HEK293 (cell line): ENCODE data around the gene MARK2.
A peak's percentile ranks its signal among the peaks of the same experiment; 100 is the strongest.

Source experiments
- CTCF ChIA-PET: fragments of 350-600 bp; formaldehyde crosslinking; extraction: SDS; loops from one replicate; lab custom pipeline; 2021; ENCODE audit warnings: antibody characterized with exemption; lab: Yijun Ruan, JAX
- POLR2A ChIA-PET: fragments of 300-600 bp; formaldehyde crosslinking; extraction: SDS; loops from one replicate; lab custom pipeline; 2020; ENCODE audit warnings: antibody characterized with exemption, inconsistent platforms; lab: Yijun Ruan, JAX
- H3K27ac ChIP-seq: fragments of 200-500 bp; sonication (Bioruptor generic); 2 replicates; pipeline ENCODE4 v1.5.1; 2014; ENCODE audit warnings: low read depth, low read length, control low read depth, inconsistent platforms; ENCODE audit errors: extremely low read depth
- H3K36me3 ChIP-seq, 2 experiments: fragments of 200-500 bp in 1 of 2; sonication (Bioruptor generic) in 1 of 2; 1 replicate in 1 of 2; 2 replicates in 1 of 2; pipeline ENCODE4 v1.5.1; 2014 to 2017; ENCODE audit warnings: inconsistent platforms in 2 of 2, low read length in 2 of 2; ENCODE audit not compliant: control insufficient read depth in 2 of 2, insufficient read depth in 1 of 2
- H3K4me1 ChIP-seq: fragments of 200-500 bp; sonication (Bioruptor generic); 2 replicates; pipeline ENCODE4 v1.5.1; 2014; ENCODE audit warnings: mild to moderate bottlenecking, low read length, inconsistent platforms; ENCODE audit not compliant: control insufficient read depth, insufficient read depth
- H3K4me3 ChIP-seq: 2 replicates; pipeline ENCODE4 v1.5.1; 2011; ENCODE audit warnings: low read depth, mild to moderate bottlenecking, control low read depth, low read length, moderate library complexity
- H3K9me3 ChIP-seq: fragments of 200-500 bp; sonication (Bioruptor generic); 2 replicates; pipeline ENCODE4 v1.5.1; 2014; ENCODE audit warnings: low read depth, low read length, inconsistent platforms; ENCODE audit not compliant: control insufficient read depth, insufficient read depth
- EGR2 ChIP-seq: fragments of 450-650 bp; formaldehyde crosslinking; IDR thresholded peaks from 2 replicates; pipeline ENCODE4 v1.5.1; 2016; ENCODE audit warnings: low read depth, missing biosample characterization, missing genetic modification characterization
- GLIS1 ChIP-seq: fragments of 450-650 bp; formaldehyde crosslinking; IDR thresholded peaks from 2 replicates; pipeline ENCODE4 v1.5.1; 2016; ENCODE audit warnings: missing biosample characterization, missing genetic modification characterization
- GLIS2 ChIP-seq: fragments of 450-650 bp; formaldehyde crosslinking; IDR thresholded peaks from 2 replicates; pipeline ENCODE4 v1.5.1; 2016; ENCODE audit warnings: missing biosample characterization, missing genetic modification characterization
- HOXA7 ChIP-seq: sonication (generic); formaldehyde crosslinking; IDR thresholded peaks from 2 replicates; pipeline ENCODE4 v1.8.1; 2022; ENCODE audit warnings: missing genetic modification reagents, borderline replicate concordance
- IKZF3 ChIP-seq: fragments of 450-650 bp; IDR thresholded peaks from 2 replicates; pipeline ENCODE4 v1.5.0; 2018; ENCODE audit warnings: missing biosample characterization, mild to moderate bottlenecking, missing genetic modification characterization, moderate library complexity
- KLF8 ChIP-seq: fragments of 450-650 bp; formaldehyde crosslinking; IDR thresholded peaks from 2 replicates; pipeline ENCODE4 v1.5.1; 2016; ENCODE audit warnings: missing biosample characterization, missing genetic modification characterization
- KLF9 ChIP-seq: fragments of 450-650 bp; formaldehyde crosslinking; IDR thresholded peaks from 2 replicates; pipeline ENCODE4 v1.5.1; 2016; ENCODE audit warnings: missing biosample characterization, missing genetic modification characterization, low read depth
- PATZ1 ChIP-seq: fragments of 450-650 bp; formaldehyde crosslinking; IDR thresholded peaks from 2 replicates; pipeline ENCODE4 v1.5.1; 2016; ENCODE audit warnings: missing biosample characterization, missing genetic modification characterization
- SP2 ChIP-seq: fragments of 450-650 bp; formaldehyde crosslinking; IDR thresholded peaks from 2 replicates; pipeline ENCODE4 v1.5.1; 2016; ENCODE audit warnings: missing biosample characterization, missing genetic modification characterization
- ZBTB20 ChIP-seq: fragments of 450-650 bp; formaldehyde crosslinking; IDR thresholded peaks from 2 replicates; pipeline ENCODE4 v1.5.1; 2016; ENCODE audit warnings: missing biosample characterization, missing genetic modification characterization
- ZBTB7A ChIP-seq: fragments of 450-650 bp; formaldehyde crosslinking; IDR thresholded peaks from 2 replicates; pipeline ENCODE4 v1.5.1; 2016; ENCODE audit warnings: low read depth, missing biosample characterization, missing genetic modification characterization
- ZIC2 ChIP-seq: fragments of 450-650 bp; formaldehyde crosslinking; IDR thresholded peaks from 2 replicates; pipeline ENCODE4 v1.5.1; 2016; ENCODE audit warnings: missing biosample characterization, missing genetic modification characterization
- ZNF114 ChIP-seq: fragments of 450-650 bp; formaldehyde crosslinking; IDR thresholded peaks from 2 replicates; pipeline ENCODE4 v1.5.0; 2017; ENCODE audit warnings: missing biosample characterization, missing genetic modification characterization
- ZNF266 ChIP-seq: fragments of 450-650 bp; formaldehyde crosslinking; IDR thresholded peaks from 2 replicates; pipeline ENCODE4 v1.5.1; 2016; ENCODE audit warnings: missing biosample characterization, missing genetic modification characterization, low read depth
- ZNF292 ChIP-seq: fragments of 450-650 bp; formaldehyde crosslinking; IDR thresholded peaks from 2 replicates; pipeline ENCODE4 v1.5.1; 2016; ENCODE audit warnings: low read depth, missing biosample characterization, missing genetic modification characterization, borderline replicate concordance
- ZNF501 ChIP-seq: fragments of 450-650 bp; formaldehyde crosslinking; IDR thresholded peaks from 2 replicates; pipeline ENCODE4 v1.5.1; 2016; ENCODE audit warnings: missing biosample characterization, missing genetic modification characterization
- ZNF513 ChIP-seq: fragments of 450-650 bp; IDR thresholded peaks from 2 replicates; pipeline ENCODE4 v1.5.1; 2018; ENCODE audit warnings: missing biosample characterization, missing genetic modification characterization
- ZNF555 ChIP-seq: fragments of 450-650 bp; formaldehyde crosslinking; conservative IDR thresholded peaks from 2 replicates; pipeline ENCODE4 v1.5.1; 2017; ENCODE audit warnings: missing biosample characterization, mild to moderate bottlenecking, missing genetic modification characterization, inconsistent platforms
- ZNF596 ChIP-seq: fragments of 450-650 bp; IDR thresholded peaks from 2 replicates; pipeline ENCODE4 v1.5.0; 2018; ENCODE audit warnings: missing biosample characterization, mild to moderate bottlenecking, missing genetic modification characterization, moderate library complexity
- ZNF621 ChIP-seq: fragments of 450-650 bp; formaldehyde crosslinking; IDR thresholded peaks from 2 replicates; pipeline ENCODE4 v1.5.1; 2017; ENCODE audit warnings: missing biosample characterization, missing genetic modification characterization
- ZNF626 ChIP-seq: fragments of 450-650 bp; sonication (Bioruptor Pico); formaldehyde crosslinking; IDR thresholded peaks from 2 replicates; pipeline ENCODE4 v1.5.1; 2018; ENCODE audit warnings: missing biosample characterization, missing genetic modification characterization, inconsistent platforms
- ZNF785 ChIP-seq: fragments of 450-650 bp; formaldehyde crosslinking; IDR thresholded peaks from 2 replicates; pipeline ENCODE4 v1.5.1; 2016; ENCODE audit warnings: missing biosample characterization, missing genetic modification characterization
- ZNF792 ChIP-seq: fragments of 450-650 bp; formaldehyde crosslinking; IDR thresholded peaks from 2 replicates; pipeline ENCODE4 v1.5.1; 2016; ENCODE audit warnings: missing biosample characterization, missing genetic modification characterization
- ZNF837 ChIP-seq: fragments of 450-650 bp; formaldehyde crosslinking; IDR thresholded peaks from 2 replicates; pipeline ENCODE4 v1.5.1; 2016; ENCODE audit warnings: missing biosample characterization, missing genetic modification characterization
- ZSCAN16 ChIP-seq: fragments of 450-650 bp; formaldehyde crosslinking; IDR thresholded peaks from 2 replicates; pipeline ENCODE4 v1.5.1; 2016; ENCODE audit warnings: missing biosample characterization, missing genetic modification characterization
- ZSCAN30 ChIP-seq: fragments of 450-650 bp; IDR thresholded peaks from 2 replicates; pipeline ENCODE4 v1.5.1; 2018; ENCODE audit warnings: missing biosample characterization, mild to moderate bottlenecking, missing genetic modification characterization, moderate library complexity
- ZXDB ChIP-seq: fragments of 450-650 bp; formaldehyde crosslinking; IDR thresholded peaks from 2 replicates; pipeline ENCODE4 v1.5.1; 2016; ENCODE audit warnings: missing biosample characterization, missing genetic modification characterization
- TF ChIP-seq, protein P1 (sequence below): fragments of 450-650 bp; formaldehyde crosslinking; IDR thresholded peaks from 2 replicates; pipeline ENCODE4 v1.5.1; 2016; ENCODE audit warnings: missing biosample characterization, missing genetic modification characterization

Gene MARK2

GRCh38 chr11:63916837-63917691, 78.2 kb downstream of the MARK2 start, which contains the start of gene RCOR2:
TSS of gene RCOR2 (minus strand) at chr11:63917164. CDS start at chr11:63916456, 708 bp downstream.
- POLR2A ChIA-PET, result interaction anchor here (0.5 to 1.9 kb wide), 12 partner anchors 16 to 96 kb away, joined by 3 to 9 read pairs (median 3); partner anchors contain the start of gene MARK2
- peaks cover 0 to 15% of the 10 kb centered on the region in 2 experiments; a peak in 1 of 3 replicates for H3K36me3 ChIP-seq
- no peaks in the 10 kb centered on the region for H3K9me3 ChIP-seq
- H3K4me3 ChIP-seq, result peak within 1 kb of the TSS; percentile 47
- peak; percentile 95 for TF ChIP-seq GLIS1 (tag by site-specific recombination)
- 0 out of 2 replicates have a peak, but pooled peaks have one; percentile 6 for TF ChIP-seq KLF8 (tag by site-specific recombination)
- TF ChIP-seq EGR2 (tag by site-specific recombination), result 0 out of 2 replicates have a peak, but pooled peaks have one; percentile 17
- TF ChIP-seq ZSCAN30, result peak; percentile 53; the same call in 1 of the 2 replicates
- TF ChIP-seq ZNF501 (tag by site-specific recombination), result no peak
- peak; percentile 13; the same call in 1 of the 2 replicates for TF ChIP-seq ZBTB20 (tag by site-specific recombination)
- 0 out of 2 replicates have a peak, but pooled peaks have one; percentile 9 for TF ChIP-seq ZBTB7A (tag by site-specific recombination)
- TF ChIP-seq ZNF792, result no peak
- TF ChIP-seq PATZ1 (tag by site-specific recombination), result peak; percentile 73; the same call in 1 of the 2 replicates
- TF ChIP-seq, protein P1, sequence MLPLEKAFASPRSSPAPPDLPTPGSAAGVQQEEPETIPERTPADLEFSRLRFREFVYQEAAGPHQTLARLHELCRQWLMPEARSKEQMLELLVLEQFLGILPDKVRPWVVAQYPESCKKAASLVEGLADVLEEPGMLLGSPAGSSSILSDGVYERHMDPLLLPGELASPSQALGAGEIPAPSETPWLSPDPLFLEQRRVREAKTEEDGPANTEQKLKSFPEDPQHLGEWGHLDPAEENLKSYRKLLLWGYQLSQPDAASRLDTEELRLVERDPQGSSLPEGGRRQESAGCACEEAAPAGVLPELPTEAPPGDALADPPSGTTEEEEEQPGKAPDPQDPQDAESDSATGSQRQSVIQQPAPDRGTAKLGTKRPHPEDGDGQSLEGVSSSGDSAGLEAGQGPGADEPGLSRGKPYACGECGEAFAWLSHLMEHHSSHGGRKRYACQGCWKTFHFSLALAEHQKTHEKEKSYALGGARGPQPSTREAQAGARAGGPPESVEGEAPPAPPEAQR (tag by site-specific recombination), result no peak
- no peak for TF ChIP-seq ZNF266 (tag by site-specific recombination)
- no peak for TF ChIP-seq HOXA7
- peak; percentile 39 for TF ChIP-seq SP2 (tag by site-specific recombination)
- TF ChIP-seq IKZF3 (tag by site-specific recombination), result no peak
- peak; percentile 61; the same call in 1 of the 2 replicates for TF ChIP-seq ZIC2
- TF ChIP-seq GLIS2 (tag by site-specific recombination), result peak; percentile 91
- peak; percentile 54; the same call in 1 of the 2 replicates for TF ChIP-seq ZXDB
- TF ChIP-seq ZNF596 (tag by site-specific recombination), result peak; percentile 12; the same call in 1 of the 2 replicates
- no peak for TF ChIP-seq ZNF114 (tag by site-specific recombination)
- peaks cover 4% of the 10 kb centered on the region for H3K4me1 ChIP-seq
- peak within 1 kb of the TSS; percentile 49; the same call in 1 of the 2 replicates for H3K27ac ChIP-seq
- CTCF ChIA-PET, result interaction anchor here (0.7 to 4.2 kb wide), 7 partner anchors 10 to 279 kb away, joined by 3 to 17 read pairs (median 3); partner anchors contain the start of gene NAA40

DNA sequence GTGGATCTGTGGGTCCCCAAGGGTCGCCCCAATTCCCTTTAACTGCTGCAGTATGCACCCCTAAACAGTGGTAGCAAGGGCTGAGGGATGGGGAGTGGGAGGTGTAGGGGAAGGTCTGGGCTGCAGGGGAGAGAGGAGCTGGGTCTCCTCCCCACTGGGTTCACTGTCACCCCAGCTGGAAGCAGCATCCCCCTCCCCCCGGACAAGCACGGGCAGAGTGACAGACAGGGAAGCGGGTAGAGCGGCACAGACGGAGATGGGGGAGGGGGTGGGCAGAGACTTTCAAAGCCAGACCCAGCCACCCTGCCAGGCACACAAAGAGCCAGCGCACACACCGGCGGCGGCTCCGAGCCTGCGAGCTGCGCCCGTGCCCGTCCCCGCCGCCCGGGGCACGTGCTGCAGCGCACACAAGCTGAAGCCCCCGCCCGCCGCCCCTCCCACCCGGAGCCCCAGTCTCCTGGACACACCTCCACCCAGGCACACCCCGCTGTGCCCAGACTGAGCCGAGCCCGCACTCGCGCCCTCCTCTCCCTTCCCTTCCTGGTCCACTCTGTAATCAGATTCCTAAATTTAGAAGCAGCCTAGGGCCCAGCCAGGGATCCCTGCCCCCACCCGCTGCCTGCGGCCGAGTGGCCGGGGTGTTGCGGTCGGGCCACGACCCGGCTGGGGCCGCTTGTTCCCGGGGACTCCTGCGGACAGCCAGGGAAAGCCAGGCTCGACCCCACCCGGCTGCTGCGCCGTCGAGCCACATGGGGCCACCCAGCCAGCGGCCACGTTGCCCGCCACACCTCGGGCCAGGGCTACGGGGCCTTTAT, 79.0 kb downstream of the MARK2 start:
- H3K4me1 ChIP-seq, result peaks cover 4% of the 10 kb centered on the region
- H3K27ac ChIP-seq, result peak overlapping the region; percentile 49; the same call in 1 of the 2 replicates
- ChIA-PET CTCF (interaction anchor here (0.7 to 4.2 kb wide), 7 partner anchors 9 to 278 kb away, joined by 3 to 17 read pairs (median 3); partner anchors contain the start of gene NAA40), POLR2A (interaction anchor here (0.5 to 1.9 kb wide), 10 partner anchors 15 to 97 kb away, joined by 3 to 9 read pairs (median 3); partner anchors contain the start of genes COX8A and MARK2)
- H3K9me3 ChIP-seq, result no peaks in the 10 kb centered on the region
- no peak overlapping the region; the same call in 1 of the 2 replicates for H3K4me3 ChIP-seq
- H3K36me3 ChIP-seq, result peaks cover 0 to 10% of the 10 kb centered on the region in 2 experiments; a peak in 1 of 3 replicates
- TF ChIP-seq HOXA7, result no peak
- TF ChIP-seq ZNF292, result no peak
- TF ChIP-seq ZNF626, result no peak
- no peak for TF ChIP-seq ZNF785 (tag by site-specific recombination)
- no peak for TF ChIP-seq ZSCAN16 (tag by site-specific recombination)
- no peak for TF ChIP-seq ZNF837 (tag by site-specific recombination)
- TF ChIP-seq ZNF621 (tag by site-specific recombination), result no peak
- no peak for TF ChIP-seq ZNF513 (tag by site-specific recombination)
- no peak for TF ChIP-seq ZNF555 (tag by site-specific recombination)
- peak; percentile 65 for TF ChIP-seq KLF9
